ENCODE results near the gene FARSA. TPM values are rescaled to one million over a fixed set of nuclear protein-coding genes. Genes with fewer than 3 reads are reported as not detected.

FARSA gene
- total and polyA plus RNA-seq, 2 of the 13 experiments (the other 11 are each of a cell fraction or from before 2014, with no cell fraction given), result 25.9 to 72.0 TPM

DNA sequence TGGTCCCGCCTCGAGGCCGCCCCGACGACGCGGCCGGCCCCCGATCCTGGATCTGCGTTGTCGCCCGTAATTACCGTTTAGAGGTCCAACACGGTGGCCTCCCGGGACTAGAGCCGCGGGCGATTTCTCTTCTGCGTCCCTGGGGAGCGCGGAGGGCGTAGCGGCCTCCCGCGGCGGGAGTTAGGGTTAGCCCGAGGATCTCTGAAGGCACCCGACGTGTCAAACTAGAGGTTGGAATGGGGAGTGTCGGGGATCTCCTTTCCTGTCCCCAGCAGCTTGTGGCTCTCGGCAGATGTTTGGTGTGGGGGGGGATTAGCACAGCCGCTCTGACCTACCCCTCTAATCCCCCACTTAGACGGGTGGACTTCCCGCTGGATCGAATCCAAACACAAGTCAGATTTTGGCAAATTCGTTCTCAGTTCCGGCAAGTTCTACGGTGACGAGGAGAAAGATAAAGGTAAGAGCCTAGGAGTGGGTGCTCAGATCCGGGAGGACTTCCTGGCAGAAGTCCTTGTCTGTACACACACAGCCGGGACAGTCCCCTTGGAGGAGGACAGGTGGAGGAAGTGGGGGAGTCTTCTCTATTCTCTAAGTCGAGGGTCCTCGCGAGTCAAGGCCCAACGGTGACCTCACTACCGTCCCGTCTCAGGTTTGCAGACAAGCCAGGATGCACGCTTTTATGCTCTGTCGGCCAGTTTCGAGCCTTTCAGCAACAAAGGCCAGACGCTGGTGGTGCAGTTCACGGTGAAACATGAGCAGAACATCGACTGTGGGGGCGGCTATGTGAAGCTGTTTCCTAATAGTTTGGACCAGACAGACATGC, 5.5 kb upstream of the FARSA start (continued):
- TF ChIP-seq BATF2 (CRISPR knock-in tag; IDR thresholded peaks at IDR 0.05), result 0 out of 2 replicates have a peak, but pooled peaks have one; percentile 6
- TF ChIP-seq, protein P1, sequence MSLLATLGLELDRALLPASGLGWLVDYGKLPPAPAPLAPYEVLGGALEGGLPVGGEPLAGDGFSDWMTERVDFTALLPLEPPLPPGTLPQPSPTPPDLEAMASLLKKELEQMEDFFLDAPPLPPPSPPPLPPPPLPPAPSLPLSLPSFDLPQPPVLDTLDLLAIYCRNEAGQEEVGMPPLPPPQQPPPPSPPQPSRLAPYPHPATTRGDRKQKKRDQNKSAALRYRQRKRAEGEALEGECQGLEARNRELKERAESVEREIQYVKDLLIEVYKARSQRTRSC (CRISPR knock-in tag; IDR thresholded peaks at IDR 0.05; ENCODE audit: low read depth), result no peak
- no peak for TF ChIP-seq SYNCRIP (IDR thresholded peaks at IDR 0.05; ENCODE audit: insufficient read depth, low read depth, low read length)
- no peak for TF ChIP-seq PRMT3 (CRISPR knock-in tag; IDR thresholded peaks at IDR 0.05; ENCODE audit: borderline replicate concordance, low read depth)
- 0 out of 2 replicates have a peak, but pooled peaks have one; percentile 66 for TF ChIP-seq ZBTB46 (CRISPR knock-in tag; IDR thresholded peaks at IDR 0.05; ENCODE audit: borderline replicate concordance)
- TF ChIP-seq TGIF2 (CRISPR knock-in tag; IDR thresholded peaks at IDR 0.05), result 0 out of 2 replicates have a peak, but pooled peaks have one; percentile 51
- no peak for TF ChIP-seq ZNF557 (CRISPR knock-in tag; IDR thresholded peaks at IDR 0.05)
- TF ChIP-seq HMG20A (CRISPR knock-in tag; IDR thresholded peaks at IDR 0.05; ENCODE audit: borderline replicate concordance), result no peak
- no peak for TF ChIP-seq SCMH1 (CRISPR knock-in tag; IDR thresholded peaks at IDR 0.05; ENCODE audit: borderline replicate concordance)
- no peak for TF ChIP-seq BHLHE40 (IDR thresholded peaks at IDR 0.05; ENCODE audit: low read length)
- no peak for TF ChIP-seq ELF3 (CRISPR knock-in tag; IDR thresholded peaks at IDR 0.05)
- no peak for TF ChIP-seq HOXA3 (CRISPR knock-in tag; IDR thresholded peaks at IDR 0.05)
- TF ChIP-seq ZBTB8A (CRISPR knock-in tag; IDR thresholded peaks at IDR 0.05; ENCODE audit: borderline replicate concordance, low read depth), result no peak
- TF ChIP-seq JUND (CRISPR knock-in tag; IDR thresholded peaks at IDR 0.05), result no peak
- 0 out of 2 replicates have a peak, but pooled peaks have one; percentile 43 for TF ChIP-seq ZNF224 (CRISPR knock-in tag; IDR thresholded peaks at IDR 0.05)
- TF ChIP-seq CC2D1A (CRISPR knock-in tag; IDR thresholded peaks at IDR 0.05), result no peak
- no peak for TF ChIP-seq SRSF1 (optimal IDR thresholded peaks at IDR 0.05; ENCODE audit: low read depth, low read length)
- TF ChIP-seq ZMYM3 (CRISPR knock-in tag; IDR thresholded peaks at IDR 0.05), result no peak
- no peak for TF ChIP-seq RXRB (CRISPR knock-in tag; IDR thresholded peaks at IDR 0.05; ENCODE audit: borderline replicate concordance)
- no peak for TF ChIP-seq KDM6A (CRISPR knock-in tag; IDR thresholded peaks at IDR 0.05; ENCODE audit: low read depth)
- TF ChIP-seq, protein P2, sequence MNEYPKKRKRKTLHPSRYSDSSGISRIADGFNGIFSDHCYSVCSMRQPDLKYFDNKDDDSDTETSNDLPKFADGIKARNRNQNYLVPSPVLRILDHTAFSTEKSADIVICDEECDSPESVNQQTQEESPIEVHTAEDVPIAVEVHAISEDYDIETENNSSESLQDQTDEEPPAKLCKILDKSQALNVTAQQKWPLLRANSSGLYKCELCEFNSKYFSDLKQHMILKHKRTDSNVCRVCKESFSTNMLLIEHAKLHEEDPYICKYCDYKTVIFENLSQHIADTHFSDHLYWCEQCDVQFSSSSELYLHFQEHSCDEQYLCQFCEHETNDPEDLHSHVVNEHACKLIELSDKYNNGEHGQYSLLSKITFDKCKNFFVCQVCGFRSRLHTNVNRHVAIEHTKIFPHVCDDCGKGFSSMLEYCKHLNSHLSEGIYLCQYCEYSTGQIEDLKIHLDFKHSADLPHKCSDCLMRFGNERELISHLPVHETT (CRISPR knock-in tag; conservative IDR thresholded peaks at IDR 0.05), result no peak
- no peak for TF ChIP-seq ZNF30 (CRISPR knock-in tag; IDR thresholded peaks at IDR 0.05)
- 0 out of 2 replicates have a peak, but pooled peaks have one; percentile 2 for TF ChIP-seq ZBTB7B (CRISPR knock-in tag; IDR thresholded peaks at IDR 0.05)
- TF ChIP-seq, protein P3, sequence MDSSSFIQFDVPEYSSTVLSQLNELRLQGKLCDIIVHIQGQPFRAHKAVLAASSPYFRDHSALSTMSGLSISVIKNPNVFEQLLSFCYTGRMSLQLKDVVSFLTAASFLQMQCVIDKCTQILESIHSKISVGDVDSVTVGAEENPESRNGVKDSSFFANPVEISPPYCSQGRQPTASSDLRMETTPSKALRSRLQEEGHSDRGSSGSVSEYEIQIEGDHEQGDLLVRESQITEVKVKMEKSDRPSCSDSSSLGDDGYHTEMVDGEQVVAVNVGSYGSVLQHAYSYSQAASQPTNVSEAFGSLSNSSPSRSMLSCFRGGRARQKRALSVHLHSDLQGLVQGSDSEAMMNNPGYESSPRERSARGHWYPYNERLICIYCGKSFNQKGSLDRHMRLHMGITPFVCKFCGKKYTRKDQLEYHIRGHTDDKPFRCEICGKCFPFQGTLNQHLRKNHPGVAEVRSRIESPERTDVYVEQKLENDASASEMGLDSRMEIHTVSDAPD (CRISPR knock-in tag; IDR thresholded peaks at IDR 0.05), result no peak
- no peak for TF ChIP-seq ZFP36 (IDR thresholded peaks at IDR 0.05; ENCODE audit: borderline replicate concordance, low read depth, low read length, partially characterized antibody)

All from HepG2 (cell line).